HepG2 (cell line): ENCODE data around the gene GNB1. TPM values are rescaled to one million over a fixed set of nuclear protein-coding genes. Genes with fewer than 3 reads are reported as not detected.

ENCODE experiments used
- ATAC-seq: fragments of 200-7000 bp; cut with Tn5 transposase; 3 replicates; pipeline ENCODE4 v1.9.1; 2020; ENCODE audit warnings: mild to moderate bottlenecking, moderate library complexity
- BruUV-seq: library from RNA; stranded (reverse); fragments of 400-500 nt; replicated peaks from 2 replicates; lab custom pipeline; 2021; lab: Mats Ljungman, UMichigan
- CTCF ChIA-PET: fragments of 300-600 bp; formaldehyde crosslinking; extraction: SDS; loops from one replicate; lab custom pipeline; 2021; ENCODE audit warnings: low total read pairs, inconsistent platforms, low intra/inter-chr PET ratio; lab: Yijun Ruan, JAX
- POLR2A ChIA-PET: fragments of 350-600 bp; sonication (Branson Sonifier 250); formaldehyde crosslinking; loops from one replicate; lab custom pipeline; 2020; ENCODE audit warnings: antibody characterized with exemption, inconsistent platforms; lab: Yijun Ruan, JAX
- DNase-seq: peaks from one replicate; pipeline ENCODE4 v3.0.0-alpha.2; 2015; ENCODE audit warnings: low spot score
- FAIRE-seq: peaks from 3 replicates; lab custom pipeline; 2011; peaks lifted over from hg19 to GRCh38; lab: Jason Lieb, UNC
- H2AFZ ChIP-seq: one replicate; pipeline ENCODE4 v1.6.1; 2011; ENCODE audit warnings: low read length, inconsistent platforms
- H3K27ac ChIP-seq: fragments of 300-600 bp; 3 replicates; pipeline ENCODE4 v1.8.0; 2011; ENCODE audit warnings: mixed run types, mild to moderate bottlenecking, mixed read lengths, low read length, inconsistent platforms; ENCODE audit not compliant: insufficient read depth; ENCODE audit errors: extremely low read length
- H3K27me3 ChIP-seq, 2 experiments: fragments of 200-600 bp in 1 of 2; 2 replicates in 1 of 2; 3 replicates in 1 of 2; pipeline versions ENCODE4 v1.6.0 to v1.8.0; 2011; ENCODE audit warnings: low read length in 2 of 2, mild to moderate bottlenecking in 2 of 2, moderate library complexity in 2 of 2, inconsistent platforms in 1 of 2; ENCODE audit not compliant: insufficient read depth in 2 of 2, control insufficient read depth in 1 of 2
- H3K36me3 ChIP-seq, 2 experiments: fragments of 200-600 bp in 1 of 2; replicated peaks in 1 of 2; 2 replicates in 1 of 2; 3 replicates in 1 of 2; pipeline versions ENCODE4 v1.5.1 to v1.8.0; 2011; ENCODE audit warnings: low read length in 2 of 2, inconsistent platforms in 1 of 2; ENCODE audit not compliant: insufficient read depth in 2 of 2, control insufficient read depth in 1 of 2
- H3K4me1 ChIP-seq: 2 replicates; pipeline ENCODE4 v1.5.1; 2012; ENCODE audit warnings: low read length, inconsistent platforms; ENCODE audit not compliant: insufficient read depth
- H3K4me2 ChIP-seq: 2 replicates; pipeline ENCODE4 v1.6.0; 2011; ENCODE audit warnings: low read depth, low read length, inconsistent platforms
- H3K4me3 ChIP-seq, 3 experiments: fragments of 200-600 bp in 1 of 3; sonication (generic), shearing (Covaris generic) in 1 of 3; replicated peaks in 1 of 3; 2 replicates each; pipeline ENCODE4 v1.5.1; 2011 to 2016; ENCODE audit warnings: low read length in 3 of 3, inconsistent platforms in 2 of 3, low read depth in 2 of 3, mild to moderate bottlenecking in 2 of 3, control low read depth in 1 of 3, mixed read lengths in 1 of 3; ENCODE audit not compliant: insufficient read depth in 1 of 3
- H3K79me2 ChIP-seq: one replicate; pipeline ENCODE4 v1.6.1; 2011; ENCODE audit warnings: low read length, inconsistent platforms; ENCODE audit not compliant: insufficient read depth
- H3K9ac ChIP-seq: 2 replicates; pipeline ENCODE4 v1.6.0; 2011; ENCODE audit warnings: mild to moderate bottlenecking, low read depth, low read length, inconsistent platforms; ENCODE audit not compliant: insufficient read depth
- H3K9me3 ChIP-seq: 2 replicates; pipeline ENCODE4 v1.5.1; 2012; ENCODE audit warnings: mild to moderate bottlenecking, low read length
- H4K20me1 ChIP-seq: 2 replicates; pipeline ENCODE4 v1.6.0; 2011; ENCODE audit warnings: inconsistent platforms, mild to moderate bottlenecking, low read length, moderate library complexity; ENCODE audit not compliant: insufficient read depth
- AGO1 ChIP-seq: fragments of 200-400 bp; formaldehyde crosslinking; IDR thresholded peaks from 2 replicates; pipeline ENCODE4 v1.6.1; 2017; ENCODE audit warnings: mild to moderate bottlenecking, low read depth, low read length, moderate library complexity; ENCODE audit not compliant: poor library complexity, severe bottlenecking
- HNF4A ChIP-seq: sonication (generic); formaldehyde crosslinking; IDR thresholded peaks from 2 replicates; pipeline ENCODE4 v1.4.0; 2020; ENCODE audit warnings: missing genetic modification reagents
- MIXL1 ChIP-seq: IDR thresholded peaks from 2 replicates; pipeline ENCODE4 v1.6.1; 2016
- MLLT10 ChIP-seq: sonication (generic); formaldehyde crosslinking; IDR thresholded peaks from 2 replicates; pipeline ENCODE4 v1.4.0; 2020; ENCODE audit warnings: missing genetic modification reagents
- ONECUT2 ChIP-seq: sonication (generic); formaldehyde crosslinking; IDR thresholded peaks from 2 replicates; pipeline ENCODE4 v1.4.0; 2020; ENCODE audit warnings: missing genetic modification reagents
- REXO4 ChIP-seq: sonication (generic); formaldehyde crosslinking; IDR thresholded peaks from 2 replicates; pipeline ENCODE4 v1.8.0; 2022; ENCODE audit warnings: missing genetic modification reagents, mild to moderate bottlenecking, borderline replicate concordance
- ZBTB38 ChIP-seq: sonication (generic); formaldehyde crosslinking; IDR thresholded peaks from 2 replicates; pipeline ENCODE4 v1.5.1; 2020; ENCODE audit warnings: mild to moderate bottlenecking, missing genetic modification reagents
- ZBTB8A ChIP-seq: sonication (generic); formaldehyde crosslinking; IDR thresholded peaks from 2 replicates; pipeline ENCODE4 v1.4.0; 2020; ENCODE audit warnings: mild to moderate bottlenecking, low read depth, missing genetic modification reagents, borderline replicate concordance
- ZNF235 ChIP-seq: sonication (generic); formaldehyde crosslinking; IDR thresholded peaks from 2 replicates; pipeline ENCODE4 v1.8.1; 2023; ENCODE audit warnings: mild to moderate bottlenecking, missing genetic modification reagents, borderline replicate concordance
- ZNF276 ChIP-seq: sonication (generic); formaldehyde crosslinking; IDR thresholded peaks from 2 replicates; pipeline ENCODE4 v1.4.0; 2020; ENCODE audit warnings: mild to moderate bottlenecking, low read depth, missing genetic modification reagents
- ZNF362 ChIP-seq: sonication (generic); formaldehyde crosslinking; IDR thresholded peaks from 2 replicates; pipeline ENCODE4 v1.4.0; 2020; ENCODE audit warnings: missing genetic modification reagents, mild to moderate bottlenecking, borderline replicate concordance
- ZNF687 ChIP-seq: sonication (generic); formaldehyde crosslinking; IDR thresholded peaks from 2 replicates; pipeline ENCODE4 v1.5.1; 2020; ENCODE audit warnings: mild to moderate bottlenecking, missing genetic modification reagents, moderate library complexity
- WGBS: methylation state at CpG from one replicate; pipeline ENCODE4 v1.1.6; 2017; ENCODE audit warnings: low lambda C conversion rate; 5-methylcytosine and 5-hydroxymethylcytosine counted together
- in situ Hi-C: cut with HindIII; loops from 2 replicates; pipeline ENCODE4 v1.10.0; 2017; ENCODE audit warnings: low pct_unique_long_range_greater_than_20kb; ENCODE audit not compliant: extremely low pct_ligation_motif_present
- intact Hi-C: fragments of 100-400 bp; cut with micrococcal nuclease; formaldehyde crosslinking; loops from one replicate; pipeline ENCODE4 v1.10.0; 2022; ENCODE audit not compliant: unreplicated experiment
- polyA plus RNA-seq, 8 experiments: library from polyadenylated mRNA; depleted of rRNA in 3 of 8; stranded (reverse) in 7 of 8; unstranded in 1 of 8; fragments of >200 nt; fragmentation: Illumina TruSeq in 4 of 8; extraction: Trizol in 4 of 8; gene quantifications; 2 replicates each; pipeline versions ENCODE4 v1.2.1 to v1.2.3, GENCODE V29; 2011 to 2016; ENCODE audit warnings: low read depth in 4 of 8, missing spikeins in 1 of 8, mixed read lengths in 1 of 8; ENCODE audit not compliant: insufficient read depth in 1 of 8
- total RNA-seq, 5 experiments: library from RNA; depleted of rRNA; stranded (reverse); fragments of >200 nt; fragmentation: Illumina TruSeq; extraction: Trizol; gene quantifications; 2 replicates each; pipeline ENCODE4 v1.2.3, GENCODE V29; 2016; ENCODE audit warnings: low read depth in 1 of 5
- TF ChIP-seq, protein P1 (sequence below): IDR thresholded peaks from 2 replicates; pipeline ENCODE4 v1.6.1; 2012; ENCODE audit warnings: low read depth, low read length, improper control_type of control experiment
- TF ChIP-seq, protein P2 (sequence below): sonication (generic); formaldehyde crosslinking; IDR thresholded peaks from 2 replicates; pipeline ENCODE4 v1.5.1; 2020; ENCODE audit warnings: missing genetic modification reagents, mild to moderate bottlenecking, borderline replicate concordance

GNB1 gene
- total and polyA plus RNA-seq, 2 of the 13 experiments (the other 11 are each of a cell fraction or from before 2014, with no cell fraction given): 66.2 to 327 TPM

DNA sequence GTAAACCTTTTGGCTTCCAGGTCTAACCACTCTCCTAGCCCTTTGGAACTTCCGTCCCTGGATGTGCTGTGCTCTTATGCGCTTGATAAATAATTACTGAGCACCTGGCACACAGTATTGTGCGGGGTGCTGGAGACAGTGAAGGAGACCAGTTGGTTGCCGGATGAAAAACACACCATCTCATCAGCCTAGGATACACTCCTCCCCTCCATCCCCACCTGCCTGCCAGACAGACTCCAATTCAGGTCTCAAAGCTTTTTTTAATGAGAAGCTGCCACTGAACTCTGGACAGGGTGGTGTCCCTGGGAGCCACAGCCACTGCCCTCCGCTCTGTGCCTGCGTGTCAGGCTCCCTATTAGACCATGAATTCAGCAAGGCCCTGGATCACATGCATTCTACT is 9.2 kb downstream of the GNB1 start:
- no peaks in the 10 kb centered on the region for H3K9me3 ChIP-seq
- H3K79me2 ChIP-seq: peaks cover 82% of the 10 kb centered on the region
- peak overlapping the region; percentile 52 for H3K27ac ChIP-seq
- intact Hi-C loops: no loop called here
- H3K4me1 ChIP-seq: peaks cover 67% of the 10 kb centered on the region
- CTCF ChIA-PET: no interaction called here
- no TSS peak for BruUV-seq
- no peak overlapping the region for H2AFZ ChIP-seq
- H3K4me3 ChIP-seq: peak overlapping the region in 1 of 3 experiments; percentile 1; a peak in 1 of 6 replicates
- H3K36me3 ChIP-seq: peaks cover 8 to 10% of the 10 kb centered on the region in 2 experiments
- no peak for DNase-seq
- no peak overlapping the region for H3K9ac ChIP-seq
- H4K20me1 ChIP-seq: peaks cover 79% of the 10 kb centered on the region
- FAIRE-seq: no peak
- in situ Hi-C loops: no loop called here
- no peaks in the 10 kb centered on the region for H3K27me3 ChIP-seq
- ATAC-seq: peak; percentile 78
- POLR2A ChIA-PET: interaction anchor here (1.8 kb wide), 1 partner anchor 10 kb away, joined by 6 read pairs; no protein-coding TSS in a partner anchor
- H3K4me2 ChIP-seq: peak overlapping the region; percentile 34
- WGBS: 49% methylated on average over 6 of the region's 6 CpGs
- no peak for TF ChIP-seq MLLT10
- peak; percentile 30; the same call in 1 of the 2 replicates for TF ChIP-seq ZNF687
- TF ChIP-seq ZBTB8A (CRISPR knock-in tag): no peak
- TF ChIP-seq HNF4A (CRISPR knock-in tag): peak; percentile 46
- TF ChIP-seq, protein P1, sequence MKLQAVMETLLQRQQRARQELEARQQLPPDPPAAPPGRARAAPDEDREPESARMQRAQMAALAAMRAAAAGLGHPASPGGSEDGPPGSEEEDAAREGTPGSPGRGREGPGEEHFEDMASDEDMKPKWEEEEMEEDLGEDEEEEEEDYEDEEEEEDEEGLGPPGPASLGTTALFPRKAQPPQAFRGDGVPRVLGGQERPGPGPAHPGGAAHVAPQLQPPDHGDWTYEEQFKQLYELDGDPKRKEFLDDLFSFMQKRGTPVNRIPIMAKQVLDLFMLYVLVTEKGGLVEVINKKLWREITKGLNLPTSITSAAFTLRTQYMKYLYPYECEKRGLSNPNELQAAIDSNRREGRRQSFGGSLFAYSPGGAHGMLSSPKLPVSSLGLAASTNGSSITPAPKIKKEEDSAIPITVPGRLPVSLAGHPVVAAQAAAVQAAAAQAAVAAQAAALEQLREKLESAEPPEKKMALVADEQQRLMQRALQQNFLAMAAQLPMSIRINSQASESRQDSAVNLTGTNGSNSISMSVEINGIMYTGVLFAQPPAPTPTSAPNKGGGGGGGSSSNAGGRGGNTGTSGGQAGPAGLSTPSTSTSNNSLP: 0 out of 2 replicates have a peak, but pooled peaks have one; percentile 14
- TF ChIP-seq ZNF235 (CRISPR knock-in tag): no peak
- no peak for TF ChIP-seq REXO4
- TF ChIP-seq ZNF362 (CRISPR knock-in tag): peak; percentile 22; the same call in 1 of the 2 replicates
- TF ChIP-seq ZNF276 (CRISPR knock-in tag): 0 out of 2 replicates have a peak, but pooled peaks have one; percentile 50
- TF ChIP-seq AGO1: no peak
- peak; percentile 77; the same call in 1 of the 2 replicates for TF ChIP-seq ZBTB38 (CRISPR knock-in tag)
- TF ChIP-seq, protein P2, sequence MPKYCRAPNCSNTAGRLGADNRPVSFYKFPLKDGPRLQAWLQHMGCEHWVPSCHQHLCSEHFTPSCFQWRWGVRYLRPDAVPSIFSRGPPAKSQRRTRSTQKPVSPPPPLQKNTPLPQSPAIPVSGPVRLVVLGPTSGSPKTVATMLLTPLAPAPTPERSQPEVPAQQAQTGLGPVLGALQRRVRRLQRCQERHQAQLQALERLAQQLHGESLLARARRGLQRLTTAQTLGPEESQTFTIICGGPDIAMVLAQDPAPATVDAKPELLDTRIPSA: no peak
- no peak for TF ChIP-seq ONECUT2 (CRISPR knock-in tag)
- 0 out of 2 replicates have a peak, but pooled peaks have one; percentile 14 for TF ChIP-seq MIXL1 (CRISPR knock-in tag)
